Epithelial cell of proximal tubule (primary cell): ENCODE measurements around the gene CNTN5. TPM values are rescaled to one million over a fixed set of nuclear protein-coding genes. Genes with fewer than 3 reads are reported as not detected.
A peak's percentile ranks its signal among the peaks of the same experiment; 100 is the strongest.

Experiments used
- DNase-seq: peaks from one replicate; pipeline ENCODE4 v3.0.0-alpha.2; 2011; ENCODE audit warnings: low read depth
- H3K4me3 ChIP-seq: 2 replicates; pipeline ENCODE4 v1.5.1; 2011; ENCODE audit warnings: low read depth, mild to moderate bottlenecking, low read length
- CTCF ChIP-seq: conservative IDR thresholded peaks from 2 replicates; pipeline ENCODE4 v1.5.1; 2012; ENCODE audit warnings: low read depth, mild to moderate bottlenecking, low read length
- total RNA-seq: library from RNA; depleted of rRNA; stranded (reverse); fragments of >200 nt; gene quantifications from 2 replicates; pipeline ENCODE4 v1.2.3, GENCODE V29; 2015

CNTN5 gene
- total RNA-seq, 1 donor from 2014 or later: not detected

GRCh38 chr11:100294748-100295147 lies 1274.0 kb downstream of the CNTN5 start:
- no peak for DNase-seq
- TF ChIP-seq CTCF: no peak

GRCh38 chr11:100296051-100296679 lies 1275.4 kb downstream of the CNTN5 start:
- TF ChIP-seq CTCF: no peak
- no peak for DNase-seq
- no peak overlapping the region for H3K4me3 ChIP-seq

More at GRCh38 chr11:100294748-100295147, 1274.0 kb downstream of the CNTN5 start:
- H3K4me3 ChIP-seq: no peak overlapping the region

- H3K4me3 ChIP-seq: no peak overlapping the region
- DNase-seq: peak; percentile 12
- TF ChIP-seq CTCF: no peak
These were observed 1276.8 kb downstream of the CNTN5 start for GRCh38 chr11:100297516-100297915.

GRCh38 chr11:100302824-100303223 lies 1282.1 kb downstream of the CNTN5 start:
- TF ChIP-seq CTCF: no peak

GRCh38 chr11:100303897-100304296 lies 1283.1 kb downstream of the CNTN5 start:
- TF ChIP-seq CTCF: no peak
- no peak overlapping the region for H3K4me3 ChIP-seq
- no peak for DNase-seq

More at GRCh38 chr11:100302824-100303223, 1282.1 kb downstream of the CNTN5 start:
- no peak for DNase-seq
- H3K4me3 ChIP-seq: no peak overlapping the region

- TF ChIP-seq CTCF: no peak
- H3K4me3 ChIP-seq: no peak overlapping the region
- no peak for DNase-seq
These were observed 1287.5 kb downstream of the CNTN5 start for GRCh38 chr11:100308202-100308601.

- H3K4me3 ChIP-seq: no peak overlapping the region
- TF ChIP-seq CTCF: no peak
- DNase-seq: no peak
These were observed 1295.2 kb downstream of the CNTN5 start for GRCh38 chr11:100315946-100316345.
